Osteoblast (primary cell): ENCODE results near the gene CCR9. TPM values are rescaled to one million over a fixed set of nuclear protein-coding genes. Genes with fewer than 3 reads are reported as not detected.
A peak's percentile ranks its signal among the peaks of the same experiment; 100 is the strongest.

ENCODE experiments used
- DNase-seq: peaks from one replicate; pipeline ENCODE4 v3.0.0; 2011; ENCODE audit warnings: low spot score, mixed read lengths; ENCODE audit not compliant: insufficient read length; ENCODE audit errors: missing footprints
- H2AFZ ChIP-seq: 2 replicates; pipeline ENCODE4 v1.6.0; 2011; ENCODE audit warnings: mild to moderate bottlenecking, low read length
- H3K27ac ChIP-seq: 2 replicates; pipeline ENCODE4 v1.5.1; 2011; ENCODE audit warnings: mild to moderate bottlenecking, low read depth, low read length, moderate library complexity
- H3K27me3 ChIP-seq: 2 replicates; pipeline ENCODE4 v1.6.0; 2012; ENCODE audit warnings: mild to moderate bottlenecking, control low read depth, inconsistent platforms, low read length, moderate library complexity; ENCODE audit not compliant: insufficient read depth
- H3K36me3 ChIP-seq: 2 replicates; pipeline ENCODE4 v1.5.1; 2011; ENCODE audit warnings: mild to moderate bottlenecking, low read length, control low read depth, moderate library complexity; ENCODE audit not compliant: insufficient read depth
- H3K4me1 ChIP-seq: 2 replicates; pipeline ENCODE4 v1.5.1; 2011; ENCODE audit warnings: mild to moderate bottlenecking, low read length, control low read depth, moderate library complexity; ENCODE audit not compliant: insufficient read depth
- H3K4me2 ChIP-seq: 2 replicates; pipeline ENCODE4 v1.6.0; 2011; ENCODE audit warnings: mild to moderate bottlenecking, low read length; ENCODE audit not compliant: insufficient read depth
- H3K4me3 ChIP-seq: fragments of 200-600 bp; sonication (generic); 3 replicates; pipeline ENCODE4 v1.5.1; 2012; ENCODE audit warnings: mild to moderate bottlenecking, low read length, inconsistent platforms; ENCODE audit not compliant: insufficient read depth
- H3K79me2 ChIP-seq: 2 replicates; pipeline ENCODE4 v1.6.0; 2012; ENCODE audit warnings: mild to moderate bottlenecking, low read length, control low read depth, inconsistent platforms; ENCODE audit not compliant: insufficient read depth
- H3K9me3 ChIP-seq: 2 replicates; pipeline ENCODE4 v1.5.1; 2011; ENCODE audit warnings: low read depth, low read length, control low read depth
- H4K20me1 ChIP-seq: 2 replicates; pipeline ENCODE4 v1.6.0; 2012; ENCODE audit warnings: mild to moderate bottlenecking, low read length, control low read depth; ENCODE audit not compliant: insufficient read depth
- CTCF ChIP-seq: IDR thresholded peaks from 2 replicates; pipeline ENCODE4 v1.5.1; 2011; ENCODE audit warnings: mild to moderate bottlenecking, low read depth, low read length, moderate library complexity; ENCODE audit errors: extremely low read depth
- total RNA-seq: library from RNA; depleted of rRNA; stranded (reverse); fragments of >200 nt; gene quantifications from 2 replicates; pipeline ENCODE4 v1.2.3, GENCODE V29; 2012

CCR9 gene
- total RNA-seq, 1 donor, result not detected

DNA sequence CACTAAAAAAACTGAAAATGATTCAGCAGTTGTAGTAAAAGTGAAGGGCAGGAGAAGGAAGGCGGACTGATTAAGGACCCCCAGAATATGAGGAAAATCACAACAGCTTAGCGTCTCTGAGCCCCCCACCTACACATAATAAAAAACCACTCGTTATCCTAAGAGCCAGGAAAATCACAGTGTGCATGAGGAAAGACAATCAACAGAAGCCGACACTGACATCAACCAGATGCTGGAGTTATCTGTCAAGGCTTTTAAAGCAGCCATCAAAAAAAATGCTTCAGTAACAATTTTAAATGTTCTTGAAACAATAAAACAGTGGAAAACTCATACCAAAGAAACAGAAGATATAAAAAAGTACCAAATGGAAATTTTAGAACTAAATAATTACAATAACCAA is 47.2 kb downstream of the CCR9 start:
- Histone ChIP-seq H3K27ac (no peak overlapping the region), H3K4me1 (no peaks in the 10 kb centered on the region), H3K4me3 (no peak overlapping the region), H2AFZ (no peak overlapping the region), H3K9me3 (no peaks in the 10 kb centered on the region), H3K4me2 (no peak overlapping the region), H3K27me3 (no peaks in the 10 kb centered on the region), H3K36me3 (peaks cover 39% of the 10 kb centered on the region), H4K20me1 (peaks cover 8% of the 10 kb centered on the region), H3K79me2 (no peaks in the 10 kb centered on the region)
- no peak for DNase-seq
- TF ChIP-seq CTCF, result no peak

- H3K4me3 ChIP-seq, result no peak overlapping the region
- peaks cover 3% of the 10 kb centered on the region for H4K20me1 ChIP-seq
- no peak overlapping the region for H3K27ac ChIP-seq
- no peak overlapping the region for H2AFZ ChIP-seq
- H3K27me3 ChIP-seq, result no peaks in the 10 kb centered on the region
- DNase-seq, result no peak
- no peaks in the 10 kb centered on the region for H3K9me3 ChIP-seq
- peaks cover 27% of the 10 kb centered on the region for H3K36me3 ChIP-seq
- no peak overlapping the region for H3K4me2 ChIP-seq
- H3K79me2 ChIP-seq, result no peaks in the 10 kb centered on the region
- no peak for TF ChIP-seq CTCF
- peaks cover 7% of the 10 kb centered on the region for H3K4me1 ChIP-seq
Measured at GRCh38 chr3:45936261-45936660, 49.9 kb downstream of the CCR9 start.

GRCh38 chr3:45937206-45938042 is 51.1 kb downstream of the CCR9 start:
- H2AFZ ChIP-seq, result no peak overlapping the region
- H4K20me1 ChIP-seq, result peaks cover 3% of the 10 kb centered on the region
- no peaks in the 10 kb centered on the region for H3K79me2 ChIP-seq
- H3K4me2 ChIP-seq, result no peak overlapping the region
- H3K9me3 ChIP-seq, result no peaks in the 10 kb centered on the region
- H3K27ac ChIP-seq, result no peak overlapping the region
- no peak overlapping the region for H3K4me3 ChIP-seq
- H3K4me1 ChIP-seq, result peaks cover 7% of the 10 kb centered on the region
- peaks cover 20% of the 10 kb centered on the region for H3K36me3 ChIP-seq
- TF ChIP-seq CTCF, result no peak
- peak; percentile 27 for DNase-seq
- H3K27me3 ChIP-seq, result no peaks in the 10 kb centered on the region

DNA sequence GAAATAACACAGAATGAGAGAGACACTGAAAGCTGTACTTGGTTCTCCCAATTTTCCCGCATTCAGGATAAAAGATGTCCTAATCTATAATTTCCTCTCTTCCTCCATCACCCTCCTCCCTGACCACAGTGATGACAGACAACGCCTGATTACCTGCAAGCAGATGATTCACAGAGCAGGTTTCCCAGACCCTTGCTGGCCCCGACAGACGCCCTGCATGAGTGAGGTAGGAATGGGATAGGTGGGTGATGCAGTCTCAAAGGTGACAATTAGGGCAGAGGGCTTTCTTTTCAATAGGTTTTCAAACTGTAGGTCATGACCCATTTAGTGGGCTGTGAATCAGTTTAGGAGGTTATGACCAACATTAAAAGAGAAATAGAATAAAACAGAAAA is 51.7 kb downstream of the CCR9 start:
- no peak overlapping the region for H3K27ac ChIP-seq
- H2AFZ ChIP-seq, result no peak overlapping the region
- DNase-seq, result no peak
- H3K9me3 ChIP-seq, result no peaks in the 10 kb centered on the region
- H4K20me1 ChIP-seq, result peaks cover 3% of the 10 kb centered on the region
- no peaks in the 10 kb centered on the region for H3K27me3 ChIP-seq
- TF ChIP-seq CTCF, result no peak
- H3K79me2 ChIP-seq, result no peaks in the 10 kb centered on the region
- H3K36me3 ChIP-seq, result peaks cover 17% of the 10 kb centered on the region
- H3K4me1 ChIP-seq, result peaks cover 7% of the 10 kb centered on the region
- H3K4me3 ChIP-seq, result no peak overlapping the region
- no peak overlapping the region for H3K4me2 ChIP-seq
